PC-3 (cell line): ENCODE measurements around the gene KCNK10.

ENCODE experiments used
- EZH2 ChIP-seq: fragments of 300-600 bp; sonication (generic); IDR thresholded peaks from one replicate; pipeline ENCODE4 v1.6.1; 2017; ENCODE audit warnings: antibody characterized with exemption, mild to moderate bottlenecking, low read length; ENCODE audit not compliant: unreplicated experiment
- EZH2phosphoT487 ChIP-seq: fragments of 300-600 bp; sonication (generic); IDR thresholded peaks from 2 replicates; pipeline ENCODE4 v1.6.1; 2018; ENCODE audit warnings: mild to moderate bottlenecking, antibody characterized with exemption, low read length, borderline replicate concordance
- TF ChIP-seq, protein P1 (sequence below): fragments of 300-600 bp; sonication (generic); conservative IDR thresholded peaks from 2 replicates; pipeline ENCODE4 v1.5.1; 2017; ENCODE audit warnings: antibody characterized with exemption, low read depth, mild to moderate bottlenecking, low read length

DNA sequence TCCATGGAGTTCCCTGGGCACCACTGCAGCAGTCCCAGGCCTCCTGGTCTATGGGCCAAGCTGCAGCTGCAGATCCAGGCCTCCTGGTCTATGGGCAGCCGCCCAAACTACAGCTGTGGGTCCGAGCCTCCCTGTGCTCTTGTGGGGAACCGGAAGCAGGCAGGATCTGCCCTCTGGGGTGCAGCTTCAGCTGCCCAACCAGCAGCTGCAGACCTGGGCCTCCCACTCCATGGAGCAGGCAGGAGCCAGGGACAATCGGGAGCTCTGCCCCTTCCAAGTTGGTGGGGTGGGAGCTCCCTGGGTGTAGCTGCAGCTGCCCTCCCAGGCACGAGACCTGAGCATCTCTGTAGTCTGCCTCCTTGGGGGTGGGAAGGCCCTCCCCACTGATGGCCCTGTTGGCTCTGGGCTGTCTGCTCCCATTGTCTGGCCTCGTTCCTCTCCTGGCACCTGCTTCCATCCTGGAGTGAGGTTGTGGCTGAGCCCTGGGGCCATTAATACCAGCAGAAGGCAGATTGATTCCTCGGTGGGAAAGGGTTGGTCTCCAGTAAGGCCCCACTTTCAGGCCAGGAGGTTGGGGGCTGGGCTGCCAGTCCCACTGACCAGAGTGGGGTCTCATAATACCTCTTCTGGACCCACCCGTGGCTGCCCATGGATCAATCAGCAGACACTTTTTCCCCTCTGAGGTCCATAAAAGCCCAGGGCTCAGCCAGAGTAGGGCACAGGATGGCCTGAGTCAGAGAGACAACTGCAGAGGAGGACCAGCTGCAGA is 176.0 kb downstream of the KCNK10 start:
- TF ChIP-seq, protein P1, sequence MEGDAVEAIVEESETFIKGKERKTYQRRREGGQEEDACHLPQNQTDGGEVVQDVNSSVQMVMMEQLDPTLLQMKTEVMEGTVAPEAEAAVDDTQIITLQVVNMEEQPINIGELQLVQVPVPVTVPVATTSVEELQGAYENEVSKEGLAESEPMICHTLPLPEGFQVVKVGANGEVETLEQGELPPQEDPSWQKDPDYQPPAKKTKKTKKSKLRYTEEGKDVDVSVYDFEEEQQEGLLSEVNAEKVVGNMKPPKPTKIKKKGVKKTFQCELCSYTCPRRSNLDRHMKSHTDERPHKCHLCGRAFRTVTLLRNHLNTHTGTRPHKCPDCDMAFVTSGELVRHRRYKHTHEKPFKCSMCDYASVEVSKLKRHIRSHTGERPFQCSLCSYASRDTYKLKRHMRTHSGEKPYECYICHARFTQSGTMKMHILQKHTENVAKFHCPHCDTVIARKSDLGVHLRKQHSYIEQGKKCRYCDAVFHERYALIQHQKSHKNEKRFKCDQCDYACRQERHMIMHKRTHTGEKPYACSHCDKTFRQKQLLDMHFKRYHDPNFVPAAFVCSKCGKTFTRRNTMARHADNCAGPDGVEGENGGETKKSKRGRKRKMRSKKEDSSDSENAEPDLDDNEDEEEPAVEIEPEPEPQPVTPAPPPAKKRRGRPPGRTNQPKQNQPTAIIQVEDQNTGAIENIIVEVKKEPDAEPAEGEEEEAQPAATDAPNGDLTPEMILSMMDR: no peak
- TF ChIP-seq EZH2phosphoT487 (no peak), EZH2 (no peak)
